Placental epithelial cell (primary cell): ENCODE measurements around the gene CDKL1. TPM values are rescaled to one million over a fixed set of nuclear protein-coding genes. Genes with fewer than 3 reads are reported as not detected.

ENCODE experiments used
- small RNA-seq: library from RNA; depleted of rRNA; stranded (forward); fragments of <200 nt; gene quantifications from one replicate; pipeline ENCODE3, GENCODE V24; 2012
- total RNA-seq: library from RNA; depleted of rRNA; stranded (reverse); fragments of >200 nt; gene quantifications from 2 replicates; pipeline ENCODE4 v1.2.3, GENCODE V29; 2012

The CDKL1 gene
- 1.2 and 1.6 TPM in 2 replicates for total RNA-seq

GRCh38 chr14:50396631-50397389, at the start of gene CDKL1:
CDKL1 (minus strand) TSS chr14:50396881; CDS start chr14:50395868, 1,013 bp downstream.

GRCh38 chr14:50311972-50312733, 84.5 kb downstream of the CDKL1 start, which contains the start of the genes DMAC2L and L2HGDH:
DMAC2L (plus strand) TSS chr14:50312324; CDS start chr14:50321488, 9,164 bp downstream.
L2HGDH (minus strand) TSS chr14:50312229; CDS start chr14:50312150, 79 bp downstream.

Small RNAs within 50 kb of the gene (small RNA-seq; reads per million reads assigned to genes)
- gene MIR4504, result 1.7 reads per million, percentile 74 among the genes with 10 or more reads in this experiment

Other genes with a start within 250 kb of the CDKL1 start
- gene SOS2, start 165.3 kb downstream of the CDKL1 start, total RNA-seq, result 32.1 and 42.0 TPM in 2 replicates
- 4.7 and 5.6 TPM in 2 replicates for gene L2HGDH, start 84.7 kb downstream of the CDKL1 start, total RNA-seq
- gene DMAC2L, start 84.6 kb downstream of the CDKL1 start, total RNA-seq, result 4.0 and 7.9 TPM in 2 replicates
- 48.7 and 70.4 TPM in 2 replicates for gene MAP4K5, start 135.7 kb upstream of the CDKL1 start, total RNA-seq
- 5.9 and 6.0 TPM in 2 replicates for gene ATL1, start 163.3 kb upstream of the CDKL1 start, total RNA-seq